ENCODE measurements around the gene FAM241B.

The FAM241B gene

GRCh38 chr10:69649786-69650550, 19.9 kb downstream of the FAM241B start:
- no peak for DNase-seq

- DNase-seq = no peak
Observed at GRCh38 chr10:69650589-69651261, 20.7 kb downstream of the FAM241B start.

GRCh38 chr10:69651362-69651761, 21.3 kb downstream of the FAM241B start:
- no peak for DNase-seq

- no peak for DNase-seq
Observed at GRCh38 chr10:69652111-69652856, 22.2 kb downstream of the FAM241B start.

- DNase-seq = no peak
Observed at GRCh38 chr10:69652857-69653199, 22.8 kb downstream of the FAM241B start.

GRCh38 chr10:69653561-69653960, 23.5 kb downstream of the FAM241B start:
- DNase-seq = no peak

- no peak for DNase-seq
Observed at GRCh38 chr10:69655124-69655867, 25.2 kb downstream of the FAM241B start.

GRCh38 chr10:69655868-69656555, 26.0 kb downstream of the FAM241B start:
- DNase-seq = no peak

GRCh38 chr10:69656742-69657269, 26.8 kb downstream of the FAM241B start:
- no peak for DNase-seq

- DNase-seq = no peak
Observed at GRCh38 chr10:69657430-69657829, 27.4 kb downstream of the FAM241B start.

GRCh38 chr10:69657866-69658265, 27.8 kb downstream of the FAM241B start:
- DNase-seq = no peak

- no peak for DNase-seq
Observed at GRCh38 chr10:69659241-69660038, 29.4 kb downstream of the FAM241B start.

- no peak for DNase-seq
Observed at GRCh38 chr10:69660296-69660695, 30.2 kb downstream of the FAM241B start.

GRCh38 chr10:69661414-69662172, 31.5 kb downstream of the FAM241B start:
- no peak for DNase-seq

GRCh38 chr10:69662173-69662877, 32.3 kb downstream of the FAM241B start:
- no peak for DNase-seq

GRCh38 chr10:69662901-69663300, 32.9 kb downstream of the FAM241B start:
- DNase-seq = no peak

- no peak for DNase-seq
Observed at GRCh38 chr10:69663369-69663947, 33.4 kb downstream of the FAM241B start.

- no peak for DNase-seq
Observed at GRCh38 chr10:69665474-69666320, 35.6 kb downstream of the FAM241B start.

GRCh38 chr10:69666756-69667155, 36.7 kb downstream of the FAM241B start:
- DNase-seq = no peak
